NB4 (cell line): ENCODE data around the gene OPA1.

Experiments
- DNase-seq: peaks from one replicate; pipeline ENCODE4 v3.0.0; 2010; ENCODE audit warnings: low read depth
- H3K4me3 ChIP-seq: one replicate; pipeline ENCODE4 v1.5.1; 2011; ENCODE audit warnings: mild to moderate bottlenecking, low read depth, low read length, moderate library complexity
- CTCF ChIP-seq: IDR thresholded peaks from one replicate; pipeline ENCODE4 v1.5.1; 2012; ENCODE audit warnings: low read depth, low read length
- MAX ChIP-seq: IDR thresholded peaks from 2 replicates; pipeline ENCODE4 v1.6.1; 2011; ENCODE audit warnings: low read depth, low read length
- MYC ChIP-seq: IDR thresholded peaks from 2 replicates; pipeline ENCODE4 v1.6.1; 2011; ENCODE audit warnings: low read depth, low read length
- POLR2A ChIP-seq: IDR thresholded peaks from 2 replicates; pipeline ENCODE4 v1.6.1; 2011; ENCODE audit warnings: mild to moderate bottlenecking; ENCODE audit not compliant: insufficient read length; ENCODE audit errors: extremely low read depth

Gene OPA1

GRCh38 chr3:193734737-193735366, 141.8 kb downstream of the OPA1 start:
- H3K4me3 ChIP-seq, result no peak overlapping the region
- TF ChIP-seq MAX (no peak), MYC (no peak), POLR2A (no peak), CTCF (no peak)
- no peak for DNase-seq

GRCh38 chr3:193735850-193736249, 142.8 kb downstream of the OPA1 start:
- no peak for DNase-seq
- H3K4me3 ChIP-seq, result no peak overlapping the region
- no peak for TF ChIP-seq MYC
- TF ChIP-seq POLR2A, result no peak
- no peak for TF ChIP-seq MAX

- no peak overlapping the region for H3K4me3 ChIP-seq
- no peak for DNase-seq
- no peak for TF ChIP-seq MAX
- TF ChIP-seq CTCF, result no peak
- no peak for TF ChIP-seq POLR2A
- no peak for TF ChIP-seq MYC
These were observed 143.6 kb downstream of the OPA1 start for GRCh38 chr3:193736616-193737015.

GRCh38 chr3:193737191-193737751, 144.3 kb downstream of the OPA1 start:
- no peak for DNase-seq
- TF ChIP-seq POLR2A (no peak), CTCF (no peak), MYC (no peak), MAX (no peak)
- no peak overlapping the region for H3K4me3 ChIP-seq

GRCh38 chr3:193742628-193743027, 149.6 kb downstream of the OPA1 start:
- TF ChIP-seq POLR2A, result no peak
- TF ChIP-seq MYC, result no peak
- no peak for TF ChIP-seq MAX
- no peak for TF ChIP-seq CTCF
- no peak for DNase-seq

GRCh38 chr3:193743702-193744047, 150.7 kb downstream of the OPA1 start:
- DNase-seq, result peak; percentile 38
- H3K4me3 ChIP-seq, result no peak overlapping the region
- TF ChIP-seq CTCF, result no peak
- TF ChIP-seq POLR2A, result no peak
- no peak for TF ChIP-seq MAX
- TF ChIP-seq MYC, result no peak

More at GRCh38 chr3:193742628-193743027, 149.6 kb downstream of the OPA1 start:
- H3K4me3 ChIP-seq, result no peak overlapping the region
